HEK293T (cell line): ENCODE measurements around the gene MEF2C.

Experiments used
- FOXA1 ChIP-seq: fragments of 450-650 bp; IDR thresholded peaks from 2 replicates; pipeline ENCODE4 v1.6.1; 2016; ENCODE audit warnings: mild to moderate bottlenecking
- LEF1 ChIP-seq: fragments of 450-650 bp; IDR thresholded peaks from 2 replicates; pipeline ENCODE4 v1.6.1; 2017; ENCODE audit warnings: mild to moderate bottlenecking, borderline replicate concordance
- NFRKB ChIP-seq: fragments of 450-650 bp; IDR thresholded peaks from 2 replicates; pipeline ENCODE4 v1.6.1; 2016; ENCODE audit warnings: mild to moderate bottlenecking, moderate library complexity
- SP1 ChIP-seq: fragments of 450-650 bp; IDR thresholded peaks from 2 replicates; pipeline ENCODE4 v1.6.1; 2017
- SUZ12 ChIP-seq: fragments of 450-650 bp; IDR thresholded peaks from 2 replicates; pipeline ENCODE4 v1.6.1; 2016; ENCODE audit warnings: mild to moderate bottlenecking
- TARDBP ChIP-seq: fragments of 450-650 bp; IDR thresholded peaks from 2 replicates; pipeline ENCODE4 v1.6.1; 2016
- ZNF384 ChIP-seq: fragments of 450-650 bp; IDR thresholded peaks from 2 replicates; pipeline ENCODE4 v1.6.1; 2016

DNA sequence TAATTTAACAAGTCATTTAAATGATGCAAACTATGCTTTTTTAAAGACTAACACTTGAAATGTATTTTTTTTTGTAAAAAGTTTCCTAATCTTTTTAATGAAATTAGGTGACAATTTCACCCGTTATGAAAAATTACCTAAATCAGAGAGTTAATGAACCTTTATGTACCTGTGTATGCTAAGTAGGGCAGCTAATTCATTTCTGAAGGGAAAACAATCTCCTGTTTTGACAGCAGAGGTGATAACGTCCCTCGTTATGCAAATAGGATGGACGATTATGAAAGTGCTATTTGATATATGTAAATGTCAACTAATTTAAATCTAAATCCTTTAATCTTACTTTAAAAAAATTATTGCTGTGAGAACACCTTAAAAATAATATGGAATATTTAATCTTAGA, 58.8 kb downstream of the MEF2C start:
- TF ChIP-seq SUZ12 (no peak), LEF1 (no peak), SP1 (no peak), NFRKB (no peak), TARDBP (no peak), FOXA1 (no peak), ZNF384 (no peak)
